Kidney (tissue), 14 donors: Measurements from ENCODE around the gene PTGS1. TPM values are rescaled to one million over a fixed set of nuclear protein-coding genes. Genes with fewer than 3 reads are reported as not detected.

Experiments
- DNase-seq, 5 donors: peaks; one replicate each; pipeline ENCODE4 v3.0.0-alpha.2; 2013 to 2020
- FAIRE-seq: peaks from 2 replicates; lab custom pipeline; 2012; peaks lifted over from hg19 to GRCh38; lab: Jason Lieb, UNC
- H3K27ac ChIP-seq, 2 donors: one replicate each; pipeline ENCODE4 v1.7.0; 2013; ENCODE audit warnings: low read depth in 2 of 2, low read length in 2 of 2, inconsistent platforms in 1 of 2
- H3K27me3 ChIP-seq: one replicate; pipeline ENCODE4 v1.7.1; 2013; ENCODE audit warnings: low read length, inconsistent platforms; ENCODE audit not compliant: control insufficient read depth, insufficient read depth
- H3K36me3 ChIP-seq, 3 donors: one replicate each; pipeline versions ENCODE4 v1.7.0 to v1.7.1; 2013; ENCODE audit warnings: low read length in 3 of 3, control low read depth in 1 of 3, inconsistent platforms in 1 of 3; ENCODE audit not compliant: insufficient read depth in 3 of 3, control insufficient read depth in 2 of 3
- H3K4me1 ChIP-seq, 3 donors: one replicate each; pipeline versions ENCODE4 v1.7.0 to v1.7.1; 2013; ENCODE audit warnings: low read length in 3 of 3, inconsistent platforms in 1 of 3, low read depth in 1 of 3; ENCODE audit not compliant: control insufficient read depth in 2 of 3, insufficient read depth in 2 of 3
- H3K4me3 ChIP-seq, 3 donors: one replicate each; pipeline versions ENCODE4 v1.7.0 to v1.8.1; 2013; ENCODE audit warnings: low read length in 3 of 3, control low read depth in 1 of 3, inconsistent platforms in 1 of 3
- H3K9ac ChIP-seq, 3 donors: one replicate each; pipeline versions ENCODE4 v1.7.0 to v1.7.1; 2013; ENCODE audit warnings: low read length in 3 of 3, control low read depth in 1 of 3, inconsistent platforms in 1 of 3
- H3K9me3 ChIP-seq, 3 donors: one replicate each; pipeline versions ENCODE4 v1.7.0 to v1.7.1; 2013; ENCODE audit warnings: low read length in 3 of 3, control low read depth in 1 of 3, inconsistent platforms in 1 of 3; ENCODE audit not compliant: control insufficient read depth in 2 of 3, insufficient read depth in 1 of 3
- CTCF ChIP-seq: IDR thresholded peaks from 3 replicates; pipeline ENCODE4 v1.5.1; 2012; ENCODE audit warnings: mild to moderate bottlenecking, moderate library complexity, borderline replicate concordance; ENCODE audit not compliant: insufficient read depth; ENCODE audit errors: extremely low read depth
- intact Hi-C: fragments of 100-400 bp; cut with DNase I; formaldehyde crosslinking; loops from one replicate; pipeline ENCODE4 v1.11.1; 2022
- polyA plus RNA-seq: library from polyadenylated mRNA; stranded (reverse); fragments of 350-450 nt; fragmentation: Illumina TruSeq; extraction: RNeasy Lipid Tissue Mini Kit (QIAGEN cat#74804); gene quantifications from one replicate; pipeline ENCODE4 v1.2.3, GENCODE V29; 2014; ENCODE audit warnings: low read depth, low replicate concordance; ENCODE audit not compliant: insufficient read depth
- total RNA-seq: library from RNA; stranded (reverse); fragmentation: NEBNext Ultra II Directional; extraction: Animal tissue kit (Norgen Biotek cat#: 25700); gene quantifications from one replicate; pipeline ENCODE4 v1.2.1, GENCODE V29; 2021
- donor health status: control.
- donor health status: control.
- donor health status: control.
- donor health status: control.
- donor health status: control.
- donor health status: DM: yes; HTN: yes; CAD: no.
- donor health status: Normal renal cell carcinoma (clear cell type).

Gene PTGS1
- total and polyA plus RNA-seq, 2 donors from 2014 or later = 3.5 to 9.4 TPM

DNA sequence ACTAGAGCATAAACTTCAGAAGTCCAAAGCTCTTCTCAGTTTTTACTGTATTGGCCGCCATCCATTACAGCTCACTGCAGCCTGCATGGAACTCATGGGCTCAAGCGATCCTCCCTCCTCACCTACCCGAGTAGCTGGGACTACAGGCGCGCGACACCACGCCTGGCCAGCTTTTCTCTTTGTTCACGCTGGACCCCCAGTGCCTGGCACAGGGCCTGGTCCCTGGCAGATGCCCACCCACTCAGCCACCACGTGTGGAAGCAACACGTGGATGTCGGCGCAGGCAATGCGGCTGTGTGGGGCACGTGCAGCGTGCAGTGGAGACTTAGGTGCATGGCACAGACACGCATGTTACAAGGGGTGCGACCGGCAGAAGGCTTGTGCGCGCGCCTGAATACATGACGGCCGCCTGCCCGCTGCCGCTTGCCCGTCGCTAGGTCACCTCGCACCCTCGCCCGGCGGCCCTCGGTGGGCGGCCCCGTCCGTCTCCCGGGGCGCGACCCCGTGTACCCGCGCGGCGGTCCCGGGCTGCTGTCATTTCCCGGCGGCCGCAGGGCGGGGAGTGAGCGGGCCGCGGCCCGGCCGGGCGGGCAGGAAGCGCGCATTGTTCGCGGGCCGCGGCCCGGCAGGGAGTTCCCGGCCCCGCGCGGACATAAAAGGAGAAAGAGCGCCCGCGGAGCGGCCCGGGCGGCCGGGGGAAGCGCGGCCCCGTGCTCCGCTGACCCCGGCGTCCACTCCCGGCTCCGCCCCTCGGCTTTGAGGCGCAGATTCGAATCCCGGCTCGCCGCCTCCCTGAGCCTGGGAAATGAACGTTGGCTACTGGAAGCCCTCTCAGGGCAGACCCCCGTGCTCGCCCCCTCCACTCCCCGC lies 24.1 kb upstream of the PTGS1 start:
- FAIRE-seq (no peak), DNase-seq (peak; percentile 45 to 85 (median 59))
- Histone ChIP-seq H3K9me3 (no peaks in the 10 kb centered on the region), H3K27ac (no peak overlapping the region), H3K4me3 (peak overlapping the region; percentile 17 to 68 (median 48)), H3K4me1 (peaks cover 0 to 14% (median 8%) of the 10 kb centered on the region in 3 donors), H3K27me3 (no peaks in the 10 kb centered on the region), H3K36me3 (no peaks in the 10 kb centered on the region), H3K9ac (peak overlapping the region in 1 of 3 donors; percentile 61)
- intact Hi-C loops = no loop called here
- TF ChIP-seq CTCF = no peak

- Histone ChIP-seq H3K4me1 (peaks cover 0 to 14% (median 8%) of the 10 kb centered on the region in 3 donors), H3K27ac (no peak overlapping the region), H3K36me3 (no peaks in the 10 kb centered on the region), H3K9ac (peak overlapping the region in 1 of 3 donors; percentile 61), H3K4me3 (peak overlapping the region; percentile 17 to 68 (median 46)), H3K27me3 (no peaks in the 10 kb centered on the region), H3K9me3 (no peaks in the 10 kb centered on the region)
- intact Hi-C loops = no loop called here
- peak in 2 of 5 donors; percentile 25 to 50 for DNase-seq
- TF ChIP-seq CTCF = no peak
- no peak for FAIRE-seq
These were observed 23.2 kb upstream of the PTGS1 start for GRCh38 chr9:122347348-122348287.

GRCh38 chr9:122348288-122348777 lies 22.5 kb upstream of the PTGS1 start:
- no peak for DNase-seq
- Histone ChIP-seq H3K9ac (no peak overlapping the region), H3K36me3 (no peaks in the 10 kb centered on the region), H3K4me1 (peaks cover 0 to 14% (median 8%) of the 10 kb centered on the region in 3 donors), H3K4me3 (no peak overlapping the region), H3K9me3 (no peaks in the 10 kb centered on the region), H3K27ac (no peak overlapping the region), H3K27me3 (no peaks in the 10 kb centered on the region)
- FAIRE-seq = no peak
- no peak for TF ChIP-seq CTCF
- intact Hi-C loops = no loop called here
